ENCODE results near the gene CFAP46.

DNA sequence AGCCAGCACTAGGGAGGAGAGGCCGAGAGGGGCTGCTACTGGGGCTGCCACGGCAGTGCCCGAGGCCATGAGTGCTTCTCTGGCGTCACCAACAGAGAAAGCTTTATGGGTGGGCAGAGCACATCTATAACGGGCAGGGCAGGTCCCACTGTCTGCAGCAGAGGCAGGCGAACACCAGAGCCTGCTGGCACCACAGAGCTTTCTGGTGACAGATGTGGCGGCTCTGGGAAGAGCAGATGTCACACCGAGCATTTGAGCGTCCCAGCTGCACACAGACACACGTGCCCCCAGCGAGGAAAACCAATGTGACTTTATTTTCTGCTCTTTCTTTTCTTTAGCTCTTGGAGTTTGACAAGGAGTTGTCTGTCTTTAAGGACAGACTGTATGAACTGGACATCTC, 176.9 kb downstream of the CFAP46 start:
- no peak for TF ChIP-seq TAF1 (IDR thresholded peaks at IDR 0.05; ENCODE audit: borderline replicate concordance, insufficient read depth, low read length)
- TF ChIP-seq POLR2AphosphoS5 (IDR thresholded peaks at IDR 0.05; ENCODE audit: low read depth, low read length), result no peak
- TF ChIP-seq SIN3A (IDR thresholded peaks at IDR 0.05; ENCODE audit: borderline replicate concordance, insufficient read depth, low read length), result no peak
- TF ChIP-seq, protein P1, sequence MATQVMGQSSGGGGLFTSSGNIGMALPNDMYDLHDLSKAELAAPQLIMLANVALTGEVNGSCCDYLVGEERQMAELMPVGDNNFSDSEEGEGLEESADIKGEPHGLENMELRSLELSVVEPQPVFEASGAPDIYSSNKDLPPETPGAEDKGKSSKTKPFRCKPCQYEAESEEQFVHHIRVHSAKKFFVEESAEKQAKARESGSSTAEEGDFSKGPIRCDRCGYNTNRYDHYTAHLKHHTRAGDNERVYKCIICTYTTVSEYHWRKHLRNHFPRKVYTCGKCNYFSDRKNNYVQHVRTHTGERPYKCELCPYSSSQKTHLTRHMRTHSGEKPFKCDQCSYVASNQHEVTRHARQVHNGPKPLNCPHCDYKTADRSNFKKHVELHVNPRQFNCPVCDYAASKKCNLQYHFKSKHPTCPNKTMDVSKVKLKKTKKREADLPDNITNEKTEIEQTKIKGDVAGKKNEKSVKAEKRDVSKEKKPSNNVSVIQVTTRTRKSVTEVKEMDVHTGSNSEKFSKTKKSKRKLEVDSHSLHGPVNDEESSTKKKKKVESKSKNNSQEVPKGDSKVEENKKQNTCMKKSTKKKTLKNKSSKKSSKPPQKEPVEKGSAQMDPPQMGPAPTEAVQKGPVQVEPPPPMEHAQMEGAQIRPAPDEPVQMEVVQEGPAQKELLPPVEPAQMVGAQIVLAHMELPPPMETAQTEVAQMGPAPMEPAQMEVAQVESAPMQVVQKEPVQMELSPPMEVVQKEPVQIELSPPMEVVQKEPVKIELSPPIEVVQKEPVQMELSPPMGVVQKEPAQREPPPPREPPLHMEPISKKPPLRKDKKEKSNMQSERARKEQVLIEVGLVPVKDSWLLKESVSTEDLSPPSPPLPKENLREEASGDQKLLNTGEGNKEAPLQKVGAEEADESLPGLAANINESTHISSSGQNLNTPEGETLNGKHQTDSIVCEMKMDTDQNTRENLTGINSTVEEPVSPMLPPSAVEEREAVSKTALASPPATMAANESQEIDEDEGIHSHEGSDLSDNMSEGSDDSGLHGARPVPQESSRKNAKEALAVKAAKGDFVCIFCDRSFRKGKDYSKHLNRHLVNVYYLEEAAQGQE (IDR thresholded peaks at IDR 0.05; ENCODE audit: insufficient read depth in 1 of 2, low read depth in 2 of 2, low read length in 2 of 2), result no peak
- TF ChIP-seq FOXP2 (optimal IDR thresholded peaks at IDR 0.05; ENCODE audit: borderline replicate concordance, extremely low read depth, extremely low read length, insufficient read depth), result no peak
